ENCODE measurements around the gene BRDT. TPM values are rescaled to one million over a fixed set of nuclear protein-coding genes. Genes with fewer than 3 reads are reported as not detected.

The BRDT gene
- not detected in 2 replicates for total RNA-seq

DNA sequence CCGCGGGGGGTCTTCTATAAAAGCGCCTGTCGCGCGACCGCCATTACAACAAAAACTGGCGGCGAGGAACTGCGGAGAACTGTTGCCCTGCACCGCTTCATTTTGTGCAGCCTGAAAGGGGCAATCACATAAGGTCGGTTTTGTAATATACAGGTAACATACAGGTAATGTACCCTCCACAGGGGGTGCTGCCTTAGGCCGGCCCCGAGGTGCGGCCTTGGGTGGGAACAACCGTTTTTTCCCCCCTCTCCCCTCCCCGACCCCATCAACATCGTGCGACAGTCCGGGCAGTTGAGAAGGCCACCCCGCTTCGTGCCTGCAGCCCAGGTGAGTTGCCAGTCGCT is at the start of gene BRDT:
Gene BRDT, plus strand, starts transcription at position 46 of the 344 bp plus-strand sequence. CDS start 13,354 bp downstream, outside the sequence.

Other genes with a start within 250 kb of the BRDT start
- 0.35 and 0.51 TPM in 2 replicates for gene TGFBR3, start 63.2 kb upstream of the BRDT start, total RNA-seq
- gene EPHX4, start 80.6 kb downstream of the BRDT start, total RNA-seq, result 0.21 and 0.33 TPM in 2 replicates
- gene SETSIP, start 126.0 kb downstream of the BRDT start, total RNA-seq, result 0.35 TPM in 1 of 2 replicates, not detected in the other
- 2.5 and 3.2 TPM in 2 replicates for gene BTBD8, start 130.9 kb downstream of the BRDT start, total RNA-seq

All from airway epithelial cell (primary cell).